AG04449 (cell line): ENCODE data around the gene SIVA1.

ENCODE experiments used
- CTCF ChIA-PET: fragments of 350-600 bp; formaldehyde crosslinking; extraction: SDS; loops from one replicate; lab custom pipeline; 2021; ENCODE audit warnings: antibody characterized with exemption; lab: Yijun Ruan, JAX
- POLR2A ChIA-PET: fragments of 400-600, 350-600 bp; formaldehyde crosslinking; extraction: SDS; loops from one replicate; lab custom pipeline; 2020; ENCODE audit warnings: antibody characterized with exemption, inconsistent platforms; lab: Yijun Ruan, JAX
- DNase-seq: peaks from one replicate; pipeline ENCODE4 v3.0.0-alpha.2; 2010; ENCODE audit warnings: low read depth, low spot score
- H3K4me3 ChIP-seq: 2 replicates; pipeline ENCODE4 v1.5.1; 2011; ENCODE audit warnings: low read depth, mild to moderate bottlenecking, control low read depth, low read length
- CTCF ChIP-seq: IDR thresholded peaks from one replicate; pipeline ENCODE4 v1.5.1; 2011; ENCODE audit warnings: mild to moderate bottlenecking, moderate library complexity, low read length, control low read depth, inconsistent platforms; ENCODE audit not compliant: insufficient read depth; ENCODE audit errors: missing control alignments

The SIVA1 gene

GRCh38 chr14:104786726-104787675 lies 34.1 kb downstream of the SIVA1 start:
- no peak for TF ChIP-seq CTCF
- DNase-seq, result no peak
- CTCF ChIA-PET, result interaction anchor here (0.8 to 1.7 kb wide), 2 partner anchors 18 to 39 kb away, joined by 3 to 4 read pairs; no protein-coding TSS in a partner anchor
- POLR2A ChIA-PET, result no interaction called here
- H3K4me3 ChIP-seq, result no peak overlapping the region

GRCh38 chr14:104787736-104788135 lies 34.8 kb downstream of the SIVA1 start:
- ChIA-PET CTCF (interaction anchor here (1.7 kb wide), 1 partner anchor 19 kb away, joined by 4 read pairs; no protein-coding TSS in a partner anchor), POLR2A (no interaction called here)
- TF ChIP-seq CTCF, result no peak
- no peak for DNase-seq
- no peak overlapping the region for H3K4me3 ChIP-seq

GRCh38 chr14:104788161-104788818 lies 35.3 kb downstream of the SIVA1 start:
- ChIA-PET CTCF (interaction anchor here (1.7 kb wide), 3 partner anchors 20 to 38 kb away, joined by 4 to 8 read pairs (median 5); no protein-coding TSS in a partner anchor), POLR2A (no interaction called here)
- no peak for TF ChIP-seq CTCF
- no peak for DNase-seq
- H3K4me3 ChIP-seq, result no peak overlapping the region

- ChIA-PET POLR2A (no interaction called here), CTCF (interaction anchor here (1.7 to 7.9 kb wide), 4 partner anchors 19 to 37 kb away, joined by 4 to 52 read pairs (median 6); no protein-coding TSS in a partner anchor)
- no peak overlapping the region for H3K4me3 ChIP-seq
- DNase-seq, result no peak
- no peak for TF ChIP-seq CTCF
These were observed 36.1 kb downstream of the SIVA1 start for GRCh38 chr14:104788873-104789663.

GRCh38 chr14:104789752-104790743 lies 37.1 kb downstream of the SIVA1 start:
- no peak for DNase-seq
- POLR2A ChIA-PET, result no interaction called here
- no peak overlapping the region for H3K4me3 ChIP-seq
- no peak for TF ChIP-seq CTCF
- CTCF ChIA-PET, result interaction anchor here (1.0 to 7.9 kb wide), 5 partner anchors 20 to 37 kb away, joined by 3 to 52 read pairs (median 5); no protein-coding TSS in a partner anchor
